GM06990 (cell line): ENCODE data around the gene AS3MT.
A peak's percentile ranks its signal among the peaks of the same experiment; 100 is the strongest.
"Not testable (repeated sequence)": the region's sequence is repeated elsewhere in the genome, so short reads cannot be mapped to it uniquely, and the experiment has no call there.

ENCODE experiments used
- DNase-seq: peaks from one replicate; pipeline ENCODE4 v3.0.0-alpha.2; 2011; ENCODE audit not compliant: insufficient read length; ENCODE audit errors: extremely low read depth
- H3K27me3 ChIP-seq: replicated peaks from 2 replicates; pipeline ENCODE4 v1.6.0; 2011; ENCODE audit warnings: low read length; ENCODE audit not compliant: control insufficient read depth, insufficient read depth
- H3K36me3 ChIP-seq: 2 replicates; pipeline ENCODE4 v1.5.1; 2011; ENCODE audit warnings: low read length; ENCODE audit not compliant: control insufficient read depth, insufficient read depth
- H3K4me3 ChIP-seq: replicated peaks from 2 replicates; pipeline ENCODE4 v1.5.1; 2011; ENCODE audit warnings: low read depth, mild to moderate bottlenecking, control low read depth, low read length
- TF ChIP-seq, protein P1 (sequence below): IDR thresholded peaks from 2 replicates; pipeline ENCODE4 v1.5.1; 2011; ENCODE audit warnings: low read length, control low read depth, mild to moderate bottlenecking, inconsistent platforms; ENCODE audit not compliant: insufficient read depth, poor library complexity, severe bottlenecking

AS3MT gene

DNA sequence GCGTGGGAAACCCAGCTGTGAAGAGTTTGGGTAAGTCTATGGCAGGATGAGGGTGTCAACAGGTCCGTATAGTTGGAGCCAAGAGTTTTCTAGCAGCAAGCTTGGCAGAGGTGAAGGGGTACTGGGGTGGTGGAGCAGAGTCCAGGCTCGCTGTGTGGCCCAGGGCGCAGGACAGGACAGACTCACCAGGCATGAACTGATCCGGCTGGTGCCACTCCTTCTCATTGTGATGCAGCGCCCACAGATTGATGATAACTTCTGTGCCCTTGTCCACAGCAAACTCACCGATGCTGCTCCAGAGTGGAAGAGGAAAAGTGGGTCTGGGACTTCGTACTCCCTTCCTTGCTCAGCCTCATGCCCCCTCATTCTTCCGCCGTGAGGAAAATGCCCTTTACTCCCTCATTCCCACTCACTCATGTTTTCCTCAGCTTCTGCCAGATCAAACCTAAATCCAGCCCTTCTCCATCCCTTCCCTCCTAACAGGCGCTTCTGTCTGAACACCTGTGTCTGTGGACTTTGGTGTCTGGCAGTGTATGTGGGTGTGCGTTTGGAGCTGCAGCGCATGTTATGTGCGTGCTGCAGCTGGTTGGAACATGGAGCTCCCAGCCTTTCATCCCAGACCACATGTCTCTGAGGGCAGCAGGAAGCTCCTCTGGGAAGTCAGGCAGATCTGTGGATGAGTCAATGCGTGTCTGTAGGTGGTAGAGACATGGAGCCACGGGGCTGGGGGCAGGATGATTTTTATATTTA, 37.8 kb upstream of the AS3MT start:
- Histone ChIP-seq H3K36me3 (no peaks in the 10 kb centered on the region), H3K27me3 (peaks cover 2% of the 10 kb centered on the region; the same call in 1 of the 2 replicates), H3K4me3 (no peak overlapping the region)
- TF ChIP-seq, protein P1, sequence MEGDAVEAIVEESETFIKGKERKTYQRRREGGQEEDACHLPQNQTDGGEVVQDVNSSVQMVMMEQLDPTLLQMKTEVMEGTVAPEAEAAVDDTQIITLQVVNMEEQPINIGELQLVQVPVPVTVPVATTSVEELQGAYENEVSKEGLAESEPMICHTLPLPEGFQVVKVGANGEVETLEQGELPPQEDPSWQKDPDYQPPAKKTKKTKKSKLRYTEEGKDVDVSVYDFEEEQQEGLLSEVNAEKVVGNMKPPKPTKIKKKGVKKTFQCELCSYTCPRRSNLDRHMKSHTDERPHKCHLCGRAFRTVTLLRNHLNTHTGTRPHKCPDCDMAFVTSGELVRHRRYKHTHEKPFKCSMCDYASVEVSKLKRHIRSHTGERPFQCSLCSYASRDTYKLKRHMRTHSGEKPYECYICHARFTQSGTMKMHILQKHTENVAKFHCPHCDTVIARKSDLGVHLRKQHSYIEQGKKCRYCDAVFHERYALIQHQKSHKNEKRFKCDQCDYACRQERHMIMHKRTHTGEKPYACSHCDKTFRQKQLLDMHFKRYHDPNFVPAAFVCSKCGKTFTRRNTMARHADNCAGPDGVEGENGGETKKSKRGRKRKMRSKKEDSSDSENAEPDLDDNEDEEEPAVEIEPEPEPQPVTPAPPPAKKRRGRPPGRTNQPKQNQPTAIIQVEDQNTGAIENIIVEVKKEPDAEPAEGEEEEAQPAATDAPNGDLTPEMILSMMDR: no peak
- DNase-seq: no peak

DNA sequence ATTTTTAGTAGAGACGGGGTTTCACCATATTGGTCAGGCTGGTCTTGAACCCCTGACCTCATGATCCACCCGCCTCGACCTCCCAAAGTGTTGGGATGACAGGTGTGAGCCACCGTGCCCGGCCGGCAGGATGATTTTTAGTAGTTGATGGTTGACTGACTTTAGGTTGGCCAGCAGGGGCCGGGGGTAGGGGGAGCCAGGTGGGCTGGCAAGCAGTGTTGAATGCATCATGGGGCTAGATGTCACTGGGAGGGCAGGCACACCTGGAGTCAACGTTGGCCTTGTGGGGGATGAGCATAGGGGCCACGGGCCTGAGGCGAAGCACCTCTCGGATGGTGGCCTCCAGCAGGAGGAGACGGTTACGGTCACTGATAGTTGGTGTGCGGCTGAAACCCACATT, 37.0 kb upstream of the AS3MT start:
- Histone ChIP-seq H3K27me3 (peaks cover 2% of the 10 kb centered on the region; the same call in 1 of the 2 replicates), H3K4me3 (no peak overlapping the region), H3K36me3 (no peaks in the 10 kb centered on the region)
- TF ChIP-seq, protein P1: no peak
- DNase-seq: no peak

DNA sequence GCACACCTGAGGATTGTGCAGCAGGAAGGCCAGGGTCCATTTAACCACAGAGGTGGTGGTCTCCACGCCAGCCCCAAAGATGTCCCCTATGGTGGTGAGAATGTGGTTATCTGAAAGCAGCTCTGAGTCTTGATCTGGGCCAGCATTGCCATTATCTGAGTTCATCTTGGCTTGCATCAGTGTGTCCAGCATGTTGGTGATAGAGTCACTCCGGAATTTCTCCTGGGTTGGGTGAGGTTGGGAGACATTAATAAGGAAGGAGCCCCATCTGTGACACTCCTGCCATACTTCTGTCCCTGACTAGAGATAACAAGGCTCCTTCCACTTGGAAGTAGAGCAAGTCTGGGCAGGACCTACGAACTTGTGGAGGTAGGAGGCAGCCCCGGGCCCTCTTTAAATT, 36.3 kb upstream of the AS3MT start:
- H3K36me3 ChIP-seq: no peaks in the 10 kb centered on the region
- TF ChIP-seq, protein P1: no peak
- H3K27me3 ChIP-seq: peaks cover 2% of the 10 kb centered on the region; the same call in 1 of the 2 replicates
- H3K4me3 ChIP-seq: no peak overlapping the region
- no peak for DNase-seq

DNA sequence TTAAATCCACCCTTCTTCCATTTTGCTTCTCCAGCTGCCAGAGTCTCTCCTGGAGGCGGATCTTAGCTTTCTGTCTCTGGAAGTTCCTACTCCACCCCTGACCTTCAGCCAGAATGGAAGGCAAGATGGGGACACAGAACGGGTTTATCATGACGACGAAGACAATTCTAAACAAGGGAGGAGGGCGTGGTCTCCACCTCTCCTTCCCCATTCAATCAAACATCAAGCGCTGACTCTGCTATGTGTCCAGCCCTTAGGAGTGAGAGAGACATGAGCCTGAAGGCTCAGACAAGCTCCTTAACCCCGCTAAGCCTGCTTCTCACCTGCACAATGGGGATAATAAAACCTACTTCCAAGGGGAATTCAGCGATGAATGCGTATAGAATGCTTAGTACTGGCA, 35.1 kb upstream of the AS3MT start:
- peaks cover 2% of the 10 kb centered on the region; the same call in 1 of the 2 replicates for H3K27me3 ChIP-seq
- DNase-seq: no peak
- H3K4me3 ChIP-seq: no peak overlapping the region
- H3K36me3 ChIP-seq: no peaks in the 10 kb centered on the region
- TF ChIP-seq, protein P1: no peak

DNA sequence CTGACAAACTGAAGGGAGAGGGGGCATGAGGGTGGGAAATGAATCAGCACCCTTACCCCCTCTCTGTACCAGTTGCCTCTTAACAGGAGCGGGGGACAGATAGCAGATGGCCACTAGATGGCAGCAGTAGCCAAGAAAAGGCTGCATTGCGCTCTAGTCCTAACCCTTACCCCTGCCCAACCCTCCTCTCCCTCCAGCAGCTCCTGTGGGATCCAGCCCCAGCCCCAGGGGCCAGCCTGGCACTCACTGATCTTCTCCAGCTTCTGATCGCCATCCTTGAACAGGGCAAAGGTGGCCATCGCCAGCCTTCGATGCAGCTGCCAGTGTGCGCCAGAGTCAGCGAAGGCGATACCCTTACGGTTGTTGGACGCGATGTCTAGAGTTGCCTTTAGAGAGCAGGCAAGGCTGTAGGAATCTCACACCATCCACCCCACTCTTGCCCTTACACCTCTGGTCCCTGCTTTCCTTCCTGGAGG, 34.2 kb upstream of the AS3MT start:
- H3K27me3 ChIP-seq: peaks cover 2% of the 10 kb centered on the region; the same call in 1 of the 2 replicates
- TF ChIP-seq, protein P1: peak; percentile 84
- H3K36me3 ChIP-seq: no peaks in the 10 kb centered on the region
- H3K4me3 ChIP-seq: no peak overlapping the region
- peak; percentile 37 for DNase-seq

DNA sequence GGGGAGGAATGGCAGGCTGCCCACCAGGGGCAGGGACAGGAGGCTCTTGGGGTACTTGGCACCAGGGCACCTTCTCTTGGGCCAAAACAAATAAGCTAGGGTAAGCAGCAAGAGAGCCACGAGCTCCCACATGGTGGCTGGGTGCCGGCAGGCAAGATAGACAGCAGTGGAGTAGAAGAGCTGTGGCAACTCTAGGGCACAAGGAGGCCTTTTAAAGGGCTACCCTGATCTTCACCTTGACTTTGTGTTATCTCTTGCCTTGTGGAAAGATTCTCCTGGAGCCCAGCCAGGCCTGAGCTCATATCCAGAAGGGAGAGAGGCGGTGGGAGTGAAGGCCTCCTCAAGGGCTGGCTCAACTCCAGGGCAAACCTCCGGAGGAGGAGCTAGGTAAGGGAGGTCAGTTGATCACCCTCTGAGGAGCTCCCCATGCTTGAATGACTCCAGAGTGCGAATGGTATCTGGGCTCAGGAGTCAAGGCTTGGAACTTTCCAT, 32.0 kb upstream of the AS3MT start, which contains the start of gene CYP17A1:
Gene CYP17A1, minus strand, starts transcription at position 184 of the 492 bp plus-strand sequence. Its CDS starts 52 bp downstream, at position 132.
- DNase-seq: no peak
- Histone ChIP-seq H3K27me3 (peaks cover 2% of the 10 kb centered on the region; the same call in 1 of the 2 replicates), H3K4me3 (no peak within 1 kb of the TSS), H3K36me3 (no peaks in the 10 kb centered on the region)
- TF ChIP-seq, protein P1: no peak

DNA sequence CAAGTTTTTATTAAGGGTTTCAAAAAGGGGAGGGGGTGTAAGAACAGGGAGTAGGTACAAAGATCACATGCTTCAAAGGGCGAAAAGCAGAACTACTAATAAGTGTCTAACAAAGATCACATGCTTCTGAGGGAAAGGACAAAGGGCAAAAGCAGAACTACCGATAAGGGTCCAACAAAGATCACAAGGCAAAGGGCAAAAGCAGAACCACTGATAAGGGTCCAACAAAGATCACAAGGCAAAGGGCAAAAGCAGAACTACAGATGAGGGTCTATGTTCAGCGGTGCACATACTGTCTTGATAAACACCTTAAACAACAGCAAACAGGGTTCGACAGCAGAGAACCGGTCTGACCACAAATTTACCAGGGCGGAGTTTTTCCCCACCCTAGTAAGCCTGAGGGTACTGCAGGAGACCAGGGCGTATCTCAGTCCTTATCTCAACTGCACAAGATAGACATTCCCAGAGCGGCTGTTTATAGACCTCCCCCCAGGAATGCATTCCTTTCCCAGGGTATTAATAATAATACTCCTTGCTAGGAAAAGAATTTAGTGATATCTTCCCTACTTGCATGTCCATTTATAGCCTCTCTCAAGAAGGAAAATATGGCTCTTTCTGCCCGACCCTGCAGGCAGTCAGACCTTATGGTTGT, 30.9 kb upstream of the AS3MT start:
- not testable (repeated sequence) for H3K27me3 ChIP-seq, DNase-seq, H3K4me3 ChIP-seq, H3K36me3 ChIP-seq
